AG04450 (cell line): ENCODE results near the gene GBP2. TPM values are rescaled to one million over a fixed set of nuclear protein-coding genes. Genes with fewer than 3 reads are reported as not detected.
"Not testable (repeated sequence)": the region's sequence is repeated elsewhere in the genome, so short reads cannot be mapped to it uniquely, and the experiment has no call there.

Experiments used
- CTCF ChIA-PET: fragments of 300-600, 350-600 bp; formaldehyde crosslinking; extraction: SDS; loops from one replicate; lab custom pipeline; 2022; ENCODE audit warnings: antibody characterized with exemption, inconsistent platforms; lab: Charles Lee
- POLR2A ChIA-PET: fragments of 350-600 bp; formaldehyde crosslinking; extraction: SDS; loops from one replicate; lab custom pipeline; 2021; ENCODE audit warnings: antibody characterized with exemption, inconsistent platforms; lab: Yijun Ruan, JAX
- DNase-seq: peaks from one replicate; pipeline ENCODE4 v3.0.0-alpha.2; 2011; ENCODE audit warnings: low read depth, low spot score
- H3K27ac ChIP-seq: one replicate; pipeline ENCODE4 v1.5.1; 2012; ENCODE audit warnings: low read depth, low read length, control low read depth
- H3K27me3 ChIP-seq: one replicate; pipeline ENCODE4 v1.6.0; 2012; ENCODE audit warnings: low read length; ENCODE audit not compliant: control insufficient read depth, insufficient read depth
- H3K4me3 ChIP-seq: 2 replicates; pipeline ENCODE4 v1.5.1; 2011; ENCODE audit warnings: mild to moderate bottlenecking, low read depth, low read length, control low read depth
- H3K9me3 ChIP-seq: 2 replicates; pipeline ENCODE4 v1.5.1; 2012; ENCODE audit warnings: low read length; ENCODE audit not compliant: control insufficient read depth, insufficient read depth
- CTCF ChIP-seq: IDR thresholded peaks from 2 replicates; pipeline ENCODE4 v1.5.1; 2011; ENCODE audit warnings: low read depth, low read length, control low read depth, inconsistent platforms
- polyA plus RNA-seq: library from polyadenylated mRNA; depleted of rRNA; stranded (reverse); fragments of >200 nt; gene quantifications from 2 replicates; pipeline ENCODE4 v1.2.3, GENCODE V29; 2011

The GBP2 gene
- polyA plus RNA-seq, 1 experiment: 67.9 TPM

- ChIA-PET CTCF (no interaction called here), POLR2A (no interaction called here)
- no peak overlapping the region for H3K4me3 ChIP-seq
- TF ChIP-seq CTCF: no peak
- no peaks in the 10 kb centered on the region for H3K27me3 ChIP-seq
- no peak overlapping the region for H3K27ac ChIP-seq
- H3K9me3 ChIP-seq: no peaks in the 10 kb centered on the region
- DNase-seq: no peak
Observed at GRCh38 chr1:89143484-89143883, 17.6 kb upstream of the GBP2 start.

- DNase-seq: no peak
- no peak overlapping the region for H3K4me3 ChIP-seq
- no peaks in the 10 kb centered on the region for H3K9me3 ChIP-seq
- POLR2A ChIA-PET: no interaction called here
- CTCF ChIA-PET: no interaction called here
- no peak overlapping the region for H3K27ac ChIP-seq
- no peak for TF ChIP-seq CTCF
- H3K27me3 ChIP-seq: no peaks in the 10 kb centered on the region
Observed at GRCh38 chr1:89142160-89142559, 16.2 kb upstream of the GBP2 start.

- no peak for TF ChIP-seq CTCF
- Histone ChIP-seq H3K27ac (no peak overlapping the region), H3K9me3 (no peaks in the 10 kb centered on the region), H3K27me3 (no peaks in the 10 kb centered on the region), H3K4me3 (no peak overlapping the region)
- DNase-seq: no peak
- POLR2A ChIA-PET: no interaction called here
- CTCF ChIA-PET: interaction anchor here (0.7 to 2.1 kb wide), 2 partner anchors 11 to 15 kb away, joined by 3 to 5 read pairs; no protein-coding TSS in a partner anchor
Observed at GRCh38 chr1:89133747-89134146, 7.8 kb upstream of the GBP2 start.

DNA sequence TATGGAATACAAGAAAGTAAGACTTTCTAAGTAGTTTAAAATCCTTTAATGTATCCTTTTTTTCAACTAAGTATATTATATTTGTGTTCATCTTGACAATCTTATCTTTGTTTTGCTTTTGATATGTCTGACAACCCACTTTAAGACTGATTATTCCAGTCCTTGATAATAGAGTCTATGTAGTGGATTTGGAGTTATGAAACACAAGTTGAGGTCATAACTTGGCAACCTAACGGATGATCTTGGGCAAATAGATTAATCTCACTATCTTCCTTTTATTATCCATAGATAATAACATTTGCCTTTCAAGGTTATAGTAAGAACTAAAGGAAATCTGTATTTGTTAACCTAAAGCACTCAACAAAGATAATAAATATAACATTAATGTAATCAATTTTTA lies 4.8 kb upstream of the GBP2 start:
- Histone ChIP-seq H3K27ac (no peak overlapping the region), H3K27me3 (no peaks in the 10 kb centered on the region), H3K4me3 (no peak overlapping the region), H3K9me3 (peaks cover 4% of the 10 kb centered on the region; the same call in 1 of the 2 replicates)
- TF ChIP-seq CTCF: no peak
- ChIA-PET POLR2A (no interaction called here), CTCF (no interaction called here)
- DNase-seq: no peak

GRCh38 chr1:89129911-89130310 lies 4.0 kb upstream of the GBP2 start:
- CTCF ChIA-PET: no interaction called here

GRCh38 chr1:89128003-89128458 lies 2.1 kb upstream of the GBP2 start:
- DNase-seq, POLR2A ChIA-PET, H3K9me3 ChIP-seq, H3K27ac ChIP-seq, CTCF ChIA-PET, H3K27me3 ChIP-seq, H3K4me3 ChIP-seq: not testable (repeated sequence)

More at GRCh38 chr1:89129911-89130310, 4.0 kb upstream of the GBP2 start:
- no peak for TF ChIP-seq CTCF
- POLR2A ChIA-PET: no interaction called here
- Histone ChIP-seq H3K9me3 (peaks cover 4% of the 10 kb centered on the region; the same call in 1 of the 2 replicates), H3K4me3 (no peak overlapping the region), H3K27ac (no peak overlapping the region), H3K27me3 (no peaks in the 10 kb centered on the region)
- no peak for DNase-seq

DNA sequence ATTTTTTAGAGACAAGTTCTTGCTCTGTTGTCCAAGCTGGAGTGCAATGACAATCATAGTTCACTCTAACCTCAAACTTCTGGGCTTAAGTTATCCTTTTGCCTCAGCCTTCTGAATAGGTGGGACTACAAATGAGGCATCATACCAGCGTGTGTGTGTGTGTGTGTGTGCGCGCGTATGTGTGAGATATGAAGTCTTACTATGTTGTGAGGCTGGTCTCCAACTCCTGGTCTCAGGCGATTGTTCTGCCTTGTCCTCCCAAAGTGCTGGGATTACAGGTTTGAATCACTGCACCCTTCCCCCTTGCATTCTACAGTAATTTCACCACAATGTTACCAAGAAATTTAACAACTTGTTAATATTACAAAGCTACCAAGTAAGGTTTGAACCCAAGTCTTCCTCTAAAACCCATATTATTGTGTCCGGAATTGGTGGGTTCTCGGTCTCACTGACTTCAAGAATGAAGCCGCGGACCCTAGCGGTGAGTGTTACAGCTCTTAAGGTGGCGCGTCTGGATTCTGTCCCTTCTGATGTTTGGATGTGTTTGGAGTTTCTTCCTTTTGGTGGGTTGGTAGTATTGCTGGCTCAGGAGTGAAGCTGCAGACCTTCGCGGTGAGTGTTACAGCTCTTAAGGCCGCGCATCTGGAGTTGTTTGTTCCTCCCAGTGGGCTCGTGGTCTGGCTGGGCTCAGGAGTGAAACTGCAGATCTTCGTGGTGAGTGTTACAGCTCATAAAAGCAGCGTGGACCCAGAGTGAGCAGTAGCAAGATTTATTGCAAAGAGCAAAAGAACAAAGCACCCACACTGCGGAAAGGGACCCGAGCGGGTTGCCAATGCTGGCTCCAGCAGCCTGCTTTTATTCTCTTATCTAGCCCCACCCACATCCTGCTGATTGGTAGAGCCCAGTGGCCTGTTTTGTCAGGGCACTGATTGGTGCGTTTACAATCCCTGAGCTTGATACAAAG lies 970 bp upstream of the GBP2 start:
- H3K27ac ChIP-seq, DNase-seq, H3K9me3 ChIP-seq, H3K4me3 ChIP-seq, H3K27me3 ChIP-seq: not testable (repeated sequence)
- ChIA-PET POLR2A (interaction anchor here (0.6 kb wide), 1 partner anchor 26 kb away, joined by 3 read pairs; no protein-coding TSS in a partner anchor), CTCF (interaction anchor here (0.7 to 2.4 kb wide), 4 partner anchors 10 to 1858 kb away, joined by 3 to 8 read pairs (median 4); partner anchors contain the start of gene GBP1)
